MM.1S (cell line): ENCODE data around the gene FANCC.

Experiments
- EZH2 ChIP-seq: fragments of 300-600 bp; sonication (generic); optimal IDR thresholded peaks from 2 replicates; pipeline ENCODE3; 2017; ENCODE audit warnings: low read depth, mild to moderate bottlenecking, antibody characterized with exemption, low read length, mixed read lengths
- TF ChIP-seq, protein P1 (sequence below): fragments of 300-600 bp; sonication (generic); IDR thresholded peaks from 2 replicates; pipeline ENCODE4 v1.5.1; 2016; ENCODE audit warnings: antibody characterized with exemption, low read length, mixed read lengths

DNA sequence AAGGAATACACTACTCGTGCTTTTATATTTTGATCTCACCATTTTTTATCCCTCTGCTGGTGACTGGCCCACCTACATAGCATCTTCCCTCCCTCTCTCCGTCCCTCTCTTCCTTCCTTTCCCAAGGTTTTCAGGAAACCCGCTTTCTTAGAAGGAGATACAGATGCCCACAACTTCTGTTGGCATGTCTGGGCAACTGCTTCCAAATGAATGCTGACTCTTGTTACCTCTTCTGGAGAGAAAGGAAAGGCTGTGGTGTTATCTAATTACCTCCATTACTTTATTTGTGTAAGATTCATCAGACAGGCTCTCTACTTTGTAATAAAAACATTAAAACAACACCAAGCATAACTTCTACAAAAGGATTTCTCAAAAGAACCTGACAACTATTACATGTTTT, 20.2 kb downstream of the FANCC start:
- TF ChIP-seq, protein P1, sequence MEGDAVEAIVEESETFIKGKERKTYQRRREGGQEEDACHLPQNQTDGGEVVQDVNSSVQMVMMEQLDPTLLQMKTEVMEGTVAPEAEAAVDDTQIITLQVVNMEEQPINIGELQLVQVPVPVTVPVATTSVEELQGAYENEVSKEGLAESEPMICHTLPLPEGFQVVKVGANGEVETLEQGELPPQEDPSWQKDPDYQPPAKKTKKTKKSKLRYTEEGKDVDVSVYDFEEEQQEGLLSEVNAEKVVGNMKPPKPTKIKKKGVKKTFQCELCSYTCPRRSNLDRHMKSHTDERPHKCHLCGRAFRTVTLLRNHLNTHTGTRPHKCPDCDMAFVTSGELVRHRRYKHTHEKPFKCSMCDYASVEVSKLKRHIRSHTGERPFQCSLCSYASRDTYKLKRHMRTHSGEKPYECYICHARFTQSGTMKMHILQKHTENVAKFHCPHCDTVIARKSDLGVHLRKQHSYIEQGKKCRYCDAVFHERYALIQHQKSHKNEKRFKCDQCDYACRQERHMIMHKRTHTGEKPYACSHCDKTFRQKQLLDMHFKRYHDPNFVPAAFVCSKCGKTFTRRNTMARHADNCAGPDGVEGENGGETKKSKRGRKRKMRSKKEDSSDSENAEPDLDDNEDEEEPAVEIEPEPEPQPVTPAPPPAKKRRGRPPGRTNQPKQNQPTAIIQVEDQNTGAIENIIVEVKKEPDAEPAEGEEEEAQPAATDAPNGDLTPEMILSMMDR: no peak
- no peak for TF ChIP-seq EZH2
